ENCODE data around the gene CMIP.
"Not testable (repeated sequence)": the region's sequence is repeated elsewhere in the genome, so short reads cannot be mapped to it uniquely, and the experiment has no call there.

CMIP gene

GRCh38 chr16:81444448-81445121, at the start of gene CMIP:
Gene CMIP, plus strand, starts transcription at chr16:81444808.
- peak; percentile 89 for DNase-seq

DNA sequence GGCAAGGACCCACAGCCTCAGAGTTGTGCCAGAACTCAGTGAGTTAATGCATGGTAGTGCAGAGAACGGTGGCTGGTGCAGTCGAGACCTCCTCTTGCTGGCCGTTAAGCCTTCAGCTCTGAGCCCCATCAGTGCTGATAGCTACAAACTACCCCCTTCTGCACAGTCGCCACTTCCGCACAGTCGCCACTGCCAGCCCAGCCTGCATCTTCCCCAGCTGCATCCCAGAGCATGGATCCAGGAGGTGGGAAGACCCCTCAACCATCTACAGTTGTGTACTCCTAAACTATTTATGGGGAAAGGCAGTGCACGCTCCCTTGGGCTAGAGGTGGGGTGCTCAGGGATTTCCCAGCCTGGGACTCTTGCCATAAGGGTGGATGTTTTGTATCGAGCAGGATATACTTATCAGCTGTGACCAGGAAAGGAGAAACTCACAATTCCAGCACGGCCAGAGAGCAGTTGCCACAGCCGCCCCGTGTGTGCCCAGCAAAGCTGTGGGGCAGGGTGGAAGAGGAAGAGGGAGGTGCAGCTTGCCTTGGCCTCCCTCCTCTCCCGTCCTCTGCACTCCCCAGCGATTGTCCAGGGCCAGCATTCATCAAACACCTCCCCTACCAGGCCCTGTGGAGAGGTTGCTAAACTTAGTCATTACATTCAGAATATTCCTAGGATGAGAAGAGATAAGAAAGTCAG, 49.5 kb upstream of the CMIP start:
- DNase-seq = no peak

- DNase-seq = no peak
Measured at GRCh38 chr16:81397058-81397878, 47.3 kb upstream of the CMIP start.

GRCh38 chr16:81397879-81398520, 46.6 kb upstream of the CMIP start:
- DNase-seq = no peak

- no peak for DNase-seq
Measured at GRCh38 chr16:81399909-81400308, 44.7 kb upstream of the CMIP start.

- DNase-seq = no peak
Measured at GRCh38 chr16:81401035-81401950, 43.3 kb upstream of the CMIP start.

DNA sequence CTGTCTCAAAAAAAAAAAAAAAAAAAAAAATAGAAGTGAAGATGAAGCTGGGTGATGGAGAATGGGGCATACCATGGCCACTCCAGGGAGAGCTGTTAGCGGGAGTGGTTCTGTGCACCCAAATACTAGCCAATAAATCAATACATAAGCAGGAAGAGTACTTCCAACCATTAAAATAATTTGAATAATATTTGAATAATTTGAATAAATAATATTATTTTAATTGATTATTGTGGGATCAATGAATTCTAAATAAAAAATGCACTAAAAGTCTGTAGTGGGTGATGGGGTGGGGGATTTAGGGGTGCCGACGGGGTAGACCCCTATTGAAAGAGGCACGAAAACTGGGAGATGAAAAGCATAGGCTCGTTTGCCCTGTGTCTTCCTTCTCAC, 41.4 kb upstream of the CMIP start:
- no peak for DNase-seq

DNA sequence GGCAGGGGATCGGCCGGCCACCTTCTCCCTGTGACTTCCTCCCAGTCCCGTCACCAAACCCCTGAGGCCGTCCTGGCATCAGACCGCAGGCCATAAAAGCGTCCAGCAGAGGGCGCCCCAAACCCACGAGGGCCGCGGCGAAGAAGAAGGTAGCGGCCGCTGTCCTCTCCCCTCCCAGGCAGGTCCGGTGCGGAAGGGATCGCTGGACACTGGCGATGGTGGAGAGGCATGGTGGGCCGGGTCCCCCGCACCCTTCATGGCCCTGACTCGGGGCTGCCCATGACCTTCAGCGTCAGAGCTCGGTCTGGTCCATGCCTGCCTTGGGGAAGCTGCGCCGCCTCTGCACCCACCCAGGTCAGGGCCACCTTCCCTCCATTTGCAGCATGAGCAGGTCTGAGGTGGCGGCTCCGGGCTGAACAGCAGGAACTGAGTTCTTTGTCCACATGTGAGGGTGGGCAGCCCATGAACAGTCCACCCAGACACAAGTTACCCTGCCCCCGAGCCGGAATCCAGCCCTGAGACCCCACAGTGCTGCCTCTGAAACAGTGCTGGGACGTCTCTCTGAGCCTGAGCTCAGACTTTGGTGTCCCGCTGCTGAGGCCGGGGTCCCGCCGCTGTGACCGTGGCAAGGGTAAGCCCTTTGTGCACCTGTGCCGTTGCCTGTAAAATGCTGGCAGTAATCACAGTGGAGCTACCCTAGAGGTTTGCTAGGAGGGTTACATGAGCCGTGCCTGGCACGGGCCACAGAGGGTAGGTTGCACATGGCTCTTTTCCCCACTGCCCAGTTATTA, 40.8 kb upstream of the CMIP start:
- peak; percentile 85 for DNase-seq

GRCh38 chr16:81405002-81405401, 39.6 kb upstream of the CMIP start:
- DNase-seq = not testable (repeated sequence)

GRCh38 chr16:81405702-81406113, 38.9 kb upstream of the CMIP start:
- DNase-seq = no peak

GRCh38 chr16:81408409-81408950, 36.1 kb upstream of the CMIP start:
- no peak for DNase-seq

GRCh38 chr16:81409016-81409556, 35.5 kb upstream of the CMIP start:
- DNase-seq = no peak

DNA sequence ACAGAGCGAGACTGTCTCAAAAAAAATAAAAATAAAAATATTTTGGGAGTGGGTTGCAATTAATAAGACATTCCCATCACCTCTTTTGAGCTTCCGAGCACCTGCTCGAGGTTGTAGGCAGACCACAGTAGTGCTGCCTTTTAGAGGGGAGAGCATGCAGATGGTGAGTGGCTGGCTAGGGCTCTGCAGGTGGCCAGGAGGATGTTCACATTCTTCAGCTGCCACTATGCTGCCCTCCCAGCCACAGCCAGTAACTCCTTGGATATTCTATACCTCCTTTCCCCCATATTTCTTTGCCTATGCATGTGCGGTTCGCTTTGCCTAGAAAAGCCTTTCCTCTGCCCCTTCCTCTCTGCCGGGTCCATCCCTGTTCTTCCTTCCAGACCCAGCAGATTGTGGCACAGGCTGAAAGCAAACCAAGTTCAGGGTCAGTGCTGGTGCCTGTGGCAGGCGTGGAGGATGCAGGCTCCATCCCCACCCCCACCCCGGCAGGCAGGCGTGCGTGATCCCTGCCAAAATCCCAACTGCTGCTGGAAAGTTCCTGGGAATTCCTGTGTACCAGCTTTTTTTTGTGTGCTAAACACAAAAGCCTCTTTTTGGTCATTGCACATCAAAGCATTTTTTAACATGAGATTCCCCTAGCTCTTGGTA, 33.8 kb upstream of the CMIP start:
- no peak for DNase-seq

DNA sequence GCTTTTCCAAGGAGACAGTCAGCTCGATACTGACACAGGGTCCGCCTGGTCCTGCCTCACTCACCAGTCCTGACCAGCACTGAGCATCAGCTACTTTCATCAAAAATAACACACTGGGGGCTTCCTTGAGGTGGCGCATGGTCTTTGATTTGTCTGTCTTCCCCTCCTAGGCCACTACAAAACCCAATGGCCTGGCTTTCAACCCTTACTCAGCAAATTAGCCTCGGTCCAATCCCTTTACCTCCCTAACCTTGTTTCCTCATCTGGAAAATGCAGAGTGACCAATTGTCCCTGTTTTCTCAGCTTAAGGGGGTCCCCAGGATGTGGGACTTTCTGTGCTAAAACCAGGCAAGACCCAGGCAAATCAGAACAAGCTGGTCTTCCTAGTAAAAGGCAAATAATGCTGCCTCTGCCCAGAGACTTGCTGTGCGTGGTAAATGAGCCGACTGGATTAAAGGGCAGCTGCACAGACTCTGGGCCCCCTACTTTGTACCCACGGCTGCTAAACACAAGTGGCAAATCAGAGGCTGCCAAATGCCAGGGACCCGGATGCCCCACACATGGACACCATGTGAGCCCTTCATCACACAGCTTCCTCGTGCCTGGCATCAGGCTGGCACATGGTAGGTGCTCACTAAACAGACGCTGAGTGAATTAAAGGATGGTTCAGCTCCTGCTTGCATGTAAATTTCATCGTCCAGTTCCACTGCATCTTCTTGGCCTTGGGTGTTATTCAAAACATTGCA, 31.2 kb upstream of the CMIP start:
- DNase-seq = no peak

GRCh38 chr16:81415751-81416150, 28.9 kb upstream of the CMIP start:
- DNase-seq = no peak

GRCh38 chr16:81416749-81417148, 27.9 kb upstream of the CMIP start:
- DNase-seq = no peak

DNA sequence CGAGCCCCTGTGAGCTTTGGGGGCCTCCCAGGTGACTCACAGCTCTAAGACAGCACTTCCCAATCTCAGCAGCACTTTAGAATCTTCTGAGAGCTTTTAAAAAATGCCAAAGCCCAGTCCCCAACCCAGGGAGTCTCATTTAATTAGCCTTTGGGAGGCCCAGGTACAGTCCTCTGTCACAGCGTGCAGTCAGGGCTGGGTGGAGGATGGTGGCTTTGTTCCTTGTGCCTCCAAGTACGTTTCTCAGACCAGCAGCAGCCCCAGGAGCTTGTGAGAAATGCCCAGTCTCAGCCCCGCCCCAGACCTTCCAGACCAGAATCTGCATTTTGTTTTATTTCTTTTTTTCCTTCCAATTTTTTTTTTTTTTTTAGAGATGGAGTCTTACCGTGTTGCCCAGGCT, 27.4 kb upstream of the CMIP start:
- no peak for DNase-seq

DNA sequence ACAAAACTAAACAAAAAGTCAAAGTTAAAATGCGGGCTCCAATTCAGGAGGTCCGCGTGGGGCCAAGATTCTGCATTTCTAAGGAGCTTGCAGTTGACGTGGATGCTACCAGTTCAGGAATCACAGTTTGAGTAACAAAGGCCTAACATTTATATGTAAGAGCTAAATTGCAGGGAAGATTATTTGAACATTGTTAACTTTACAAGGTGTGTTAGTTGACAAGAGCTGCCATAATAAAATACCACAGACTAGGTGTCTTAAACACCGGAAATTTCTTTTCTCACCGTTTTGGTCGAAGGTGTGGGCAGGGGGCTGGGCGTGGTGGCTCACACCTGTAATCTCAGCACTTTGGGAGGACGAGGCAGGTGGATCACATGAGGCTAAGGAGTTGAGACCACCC, 24.8 kb upstream of the CMIP start:
- DNase-seq = no peak

DNA sequence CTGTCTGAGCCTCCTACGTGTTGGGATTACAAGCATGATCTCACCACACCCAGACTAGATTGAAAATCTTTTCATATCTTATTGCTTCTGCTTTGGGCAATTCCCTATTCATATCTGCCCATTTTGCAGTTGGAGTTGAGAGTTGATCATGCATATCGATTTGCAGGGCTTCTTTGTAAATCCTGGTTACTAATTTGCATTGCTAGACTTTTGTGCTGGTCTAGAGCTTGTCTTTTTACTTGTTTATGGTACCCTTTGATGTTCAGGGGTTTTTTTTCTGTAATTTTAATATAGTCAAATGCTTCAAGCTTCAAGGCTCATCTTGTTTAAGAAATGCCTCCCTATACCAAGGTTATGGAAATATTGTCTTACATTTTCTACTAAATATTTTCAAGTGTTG, 23.5 kb upstream of the CMIP start:
- DNase-seq = no peak

Measured in right hindlimb (tissue), 1 donor.